NT2/D1 (cell line): ENCODE data around the gene ARAP3.

Experiments used
- YY1 ChIP-seq: IDR thresholded peaks from 2 replicates; pipeline ENCODE4 v1.6.1; 2011; ENCODE audit not compliant: insufficient read length, insufficient read depth
- ZNF274 ChIP-seq: IDR thresholded peaks from 2 replicates; pipeline ENCODE4 v1.6.1; 2011; ENCODE audit warnings: mild to moderate bottlenecking, low read depth, low read length

- TF ChIP-seq ZNF274 (no peak), YY1 (no peak)
Measured at GRCh38 chr5:141665995-141666940, 15.8 kb downstream of the ARAP3 start.
